OCI-LY7 (cell line): Measurements from ENCODE around the gene GGA2.
"Not testable (repeated sequence)": the region's sequence is repeated elsewhere in the genome, so short reads cannot be mapped to it uniquely, and the experiment has no call there.

ENCODE experiments used
- EZH2phosphoT487 ChIP-seq: fragments of 200-600 bp; sonication (generic); IDR thresholded peaks from 2 replicates; pipeline ENCODE4 v1.6.1; 2018; ENCODE audit warnings: low read depth, borderline replicate concordance, mild to moderate bottlenecking, mixed run types, antibody characterized with exemption, low read length, moderate library complexity, mixed read lengths
- TF ChIP-seq, protein P1 (sequence below): fragments of 200-600 bp; sonication (generic); conservative IDR thresholded peaks from 2 replicates; pipeline ENCODE4 v1.5.1; 2014; ENCODE audit warnings: mild to moderate bottlenecking, antibody characterized with exemption, low read length, moderate library complexity, mixed read lengths

DNA sequence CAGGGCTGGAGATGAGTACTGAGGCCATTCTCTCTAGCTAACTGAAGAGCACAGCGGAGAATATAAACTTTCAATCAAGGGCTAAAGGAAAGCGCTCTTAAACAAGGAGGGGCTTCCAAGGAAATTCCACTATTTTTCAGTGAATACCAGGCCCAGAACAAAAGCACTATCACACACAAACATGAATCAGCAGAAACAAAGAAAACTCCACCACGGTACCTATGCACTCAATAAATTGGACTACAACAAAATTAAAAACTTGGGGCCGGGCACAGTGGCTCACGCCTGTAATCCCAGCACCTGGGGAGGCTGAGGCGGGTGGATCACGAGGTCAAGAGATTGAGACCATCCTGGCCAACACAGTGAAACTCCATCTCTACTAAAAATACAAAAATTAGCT is 72.8 kb downstream of the GGA2 start:
- not testable (repeated sequence) for TF ChIP-seq EZH2phosphoT487
- TF ChIP-seq, protein P1, sequence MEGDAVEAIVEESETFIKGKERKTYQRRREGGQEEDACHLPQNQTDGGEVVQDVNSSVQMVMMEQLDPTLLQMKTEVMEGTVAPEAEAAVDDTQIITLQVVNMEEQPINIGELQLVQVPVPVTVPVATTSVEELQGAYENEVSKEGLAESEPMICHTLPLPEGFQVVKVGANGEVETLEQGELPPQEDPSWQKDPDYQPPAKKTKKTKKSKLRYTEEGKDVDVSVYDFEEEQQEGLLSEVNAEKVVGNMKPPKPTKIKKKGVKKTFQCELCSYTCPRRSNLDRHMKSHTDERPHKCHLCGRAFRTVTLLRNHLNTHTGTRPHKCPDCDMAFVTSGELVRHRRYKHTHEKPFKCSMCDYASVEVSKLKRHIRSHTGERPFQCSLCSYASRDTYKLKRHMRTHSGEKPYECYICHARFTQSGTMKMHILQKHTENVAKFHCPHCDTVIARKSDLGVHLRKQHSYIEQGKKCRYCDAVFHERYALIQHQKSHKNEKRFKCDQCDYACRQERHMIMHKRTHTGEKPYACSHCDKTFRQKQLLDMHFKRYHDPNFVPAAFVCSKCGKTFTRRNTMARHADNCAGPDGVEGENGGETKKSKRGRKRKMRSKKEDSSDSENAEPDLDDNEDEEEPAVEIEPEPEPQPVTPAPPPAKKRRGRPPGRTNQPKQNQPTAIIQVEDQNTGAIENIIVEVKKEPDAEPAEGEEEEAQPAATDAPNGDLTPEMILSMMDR: not testable (repeated sequence)
